GM19463 (cell line): ENCODE measurements around the gene APBB3.
"Not testable (repeated sequence)": the region's sequence is repeated elsewhere in the genome, so short reads cannot be mapped to it uniquely, and the experiment has no call there.

Experiments
- ATAC-seq: cut with Tn5 transposase; IDR thresholded peaks from one replicate; pipeline ENCODE4 v1.9.1; 2021; ENCODE audit warnings: mild to moderate bottlenecking, moderate library complexity; ENCODE audit not compliant: unreplicated experiment

APBB3 gene, protein sequence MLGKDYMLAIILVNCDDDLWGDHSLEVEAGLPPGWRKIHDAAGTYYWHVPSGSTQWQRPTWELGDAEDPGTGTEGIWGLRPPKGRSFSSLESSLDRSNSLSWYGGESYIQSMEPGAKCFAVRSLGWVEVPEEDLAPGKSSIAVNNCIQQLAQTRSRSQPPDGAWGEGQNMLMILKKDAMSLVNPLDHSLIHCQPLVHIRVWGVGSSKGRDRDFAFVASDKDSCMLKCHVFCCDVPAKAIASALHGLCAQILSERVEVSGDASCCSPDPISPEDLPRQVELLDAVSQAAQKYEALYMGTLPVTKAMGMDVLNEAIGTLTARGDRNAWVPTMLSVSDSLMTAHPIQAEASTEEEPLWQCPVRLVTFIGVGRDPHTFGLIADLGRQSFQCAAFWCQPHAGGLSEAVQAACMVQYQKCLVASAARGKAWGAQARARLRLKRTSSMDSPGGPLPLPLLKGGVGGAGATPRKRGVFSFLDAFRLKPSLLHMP

GRCh38 chr5:140564196-140565023, at the start of gene APBB3, which contains the start of gene SLC35A4:
APBB3 (minus strand) TSS chr5:140564598; CDS start chr5:140564245, 353 bp downstream.
SLC35A4 (plus strand) TSS chr5:140564828; CDS start chr5:140567170, 2,342 bp downstream.
- ATAC-seq, result peak; percentile 84

DNA sequence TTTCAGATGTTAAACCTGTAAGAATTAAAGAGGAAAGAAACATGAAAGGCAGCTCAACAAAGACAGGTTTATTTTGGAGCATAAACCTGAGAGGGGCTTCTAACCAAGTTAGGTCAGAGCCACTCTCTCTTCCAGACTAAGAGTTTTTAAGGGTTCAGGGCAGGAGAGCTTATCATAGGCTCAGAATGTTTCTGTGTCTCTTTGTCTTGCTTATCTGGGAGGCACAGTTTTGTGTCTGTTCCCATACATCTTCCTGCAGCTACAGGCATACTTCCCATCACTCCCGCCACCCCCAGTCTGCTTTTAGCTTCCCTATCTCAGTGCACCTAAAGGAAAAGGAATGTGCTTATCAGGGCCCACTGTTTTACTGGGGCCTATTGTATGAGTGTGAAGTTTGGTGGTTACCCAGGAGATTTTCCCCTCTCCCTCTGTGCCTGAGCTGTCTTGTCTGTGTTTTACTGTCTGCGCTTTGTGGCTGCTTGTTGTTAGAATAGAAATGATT, 46.7 kb upstream of the APBB3 start:
- ATAC-seq, result no peak

GRCh38 chr5:140609126-140609525, 44.7 kb upstream of the APBB3 start:
- no peak for ATAC-seq

GRCh38 chr5:140608722-140609121, 44.3 kb upstream of the APBB3 start:
- no peak for ATAC-seq

GRCh38 chr5:140607031-140607430, 42.6 kb upstream of the APBB3 start:
- no peak for ATAC-seq

DNA sequence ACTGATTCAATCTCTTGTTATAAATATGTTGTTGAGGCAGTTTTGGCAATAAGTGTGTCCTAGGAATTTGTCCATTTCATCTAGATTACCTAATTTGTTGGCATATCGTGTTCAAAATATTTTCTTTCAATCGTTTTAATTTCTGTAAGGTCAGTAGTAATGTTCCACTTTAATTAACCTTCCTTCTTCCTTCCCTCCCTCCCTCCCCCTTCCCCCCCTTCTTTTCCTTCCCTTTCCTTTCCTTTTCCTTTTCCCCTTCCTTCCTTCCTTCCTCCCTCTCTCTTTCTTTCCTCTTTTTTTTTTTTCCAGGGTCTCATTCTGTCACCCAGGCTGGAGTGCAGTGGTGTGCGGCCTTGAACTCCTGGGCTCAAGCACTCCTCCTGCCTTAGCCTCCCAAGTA, 41.5 kb upstream of the APBB3 start:
- ATAC-seq, result no peak

GRCh38 chr5:140603734-140604133, 39.3 kb upstream of the APBB3 start:
- ATAC-seq, result no peak

GRCh38 chr5:140603446-140603698, 39.0 kb upstream of the APBB3 start:
- not testable (repeated sequence) for ATAC-seq

DNA sequence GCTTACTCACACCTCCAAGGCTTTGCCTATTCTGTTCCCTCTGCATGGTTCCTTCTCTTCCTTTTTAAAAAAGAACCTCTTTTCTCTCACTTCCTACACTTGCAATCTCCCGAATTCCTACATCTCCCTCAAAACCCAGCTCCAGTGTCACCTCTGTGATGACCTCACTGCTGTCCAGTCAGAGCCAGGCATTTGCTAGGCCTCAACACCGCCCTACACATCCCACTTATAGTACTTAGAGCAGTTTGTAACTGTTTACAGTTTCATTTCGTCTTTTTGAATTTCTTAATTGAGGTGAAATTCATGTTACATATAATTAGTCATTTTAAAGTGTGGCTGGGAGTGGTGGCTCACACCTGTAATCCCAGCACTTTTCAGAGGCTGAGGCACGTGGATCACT, 37.7 kb upstream of the APBB3 start:
- ATAC-seq, result no peak

DNA sequence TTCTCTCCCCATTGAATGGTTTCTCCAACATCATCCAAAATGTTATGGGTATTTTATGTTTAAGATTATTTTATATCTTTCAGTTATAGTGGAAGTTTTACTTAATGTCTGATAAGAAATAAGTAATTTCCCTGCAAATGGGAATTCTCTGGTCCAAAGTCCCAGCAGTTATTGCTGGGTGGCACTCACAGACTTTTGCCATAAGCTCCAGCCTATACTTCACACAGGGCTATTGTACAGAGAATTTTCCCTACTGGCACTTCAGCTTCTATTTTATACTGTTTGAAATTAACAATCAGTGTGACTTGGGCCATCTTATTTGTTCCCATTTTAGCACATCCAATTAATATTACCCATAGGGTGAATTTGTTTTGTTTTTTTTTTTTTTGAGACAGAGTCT, 35.7 kb upstream of the APBB3 start:
- ATAC-seq, result no peak

- ATAC-seq, result no peak
These were observed 34.4 kb upstream of the APBB3 start for GRCh38 chr5:140598836-140599235.

DNA sequence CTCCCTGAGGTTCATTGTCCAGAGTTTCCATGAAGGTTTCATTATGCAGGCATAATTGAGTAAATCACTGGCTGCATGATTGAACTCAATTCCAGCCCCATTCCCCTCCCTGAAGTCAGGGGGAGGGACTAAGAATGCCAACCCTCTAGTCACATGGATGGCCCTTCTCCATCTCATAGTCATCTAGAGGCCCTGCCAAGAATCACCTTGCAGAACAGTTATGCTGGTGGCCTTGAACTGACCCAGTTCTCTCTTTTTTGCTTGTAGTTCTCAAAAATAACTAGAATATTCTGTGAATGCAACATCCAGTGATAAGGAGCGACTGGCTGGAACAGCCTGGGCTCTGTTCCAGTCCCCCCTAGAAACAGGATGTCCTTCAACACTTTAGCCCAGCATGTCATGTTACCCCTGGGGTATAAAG, 31.9 kb upstream of the APBB3 start:
- ATAC-seq, result no peak

GRCh38 chr5:140595538-140596300, 31.3 kb upstream of the APBB3 start:
- no peak for ATAC-seq

- ATAC-seq, result no peak
These were observed 29.8 kb upstream of the APBB3 start for GRCh38 chr5:140594169-140594568.

GRCh38 chr5:140593070-140593469, 28.7 kb upstream of the APBB3 start:
- not testable (repeated sequence) for ATAC-seq

DNA sequence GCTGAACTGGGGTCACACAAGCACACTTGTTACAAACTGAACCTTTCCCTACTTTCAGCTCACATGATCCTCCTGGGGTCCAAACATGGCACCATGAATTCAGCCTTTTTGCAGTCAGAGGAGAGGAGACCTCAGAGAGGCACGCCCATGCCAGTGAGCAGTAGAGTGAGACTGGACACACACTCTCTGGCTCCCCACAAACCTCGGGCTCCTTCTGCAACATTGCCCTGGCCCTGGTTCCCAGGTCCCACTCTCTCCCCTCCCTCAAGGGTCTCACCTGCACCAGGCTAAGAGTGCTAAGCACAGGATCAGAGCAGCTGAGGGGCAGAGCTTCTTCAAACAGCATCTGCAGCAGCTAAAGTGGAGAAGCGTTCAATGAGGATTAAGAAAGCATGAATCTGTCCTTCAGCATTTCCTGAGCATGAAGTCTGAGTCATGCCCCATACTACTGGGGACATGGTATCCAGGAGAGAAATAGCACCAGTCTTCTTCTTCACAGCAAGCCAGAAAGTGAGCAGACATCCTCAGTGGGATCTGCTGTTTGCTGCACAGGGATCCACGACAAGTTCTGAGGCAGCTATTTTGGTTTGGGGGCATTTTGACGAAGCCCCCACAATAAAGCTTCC, 27.5 kb upstream of the APBB3 start:
- ATAC-seq, result no peak

DNA sequence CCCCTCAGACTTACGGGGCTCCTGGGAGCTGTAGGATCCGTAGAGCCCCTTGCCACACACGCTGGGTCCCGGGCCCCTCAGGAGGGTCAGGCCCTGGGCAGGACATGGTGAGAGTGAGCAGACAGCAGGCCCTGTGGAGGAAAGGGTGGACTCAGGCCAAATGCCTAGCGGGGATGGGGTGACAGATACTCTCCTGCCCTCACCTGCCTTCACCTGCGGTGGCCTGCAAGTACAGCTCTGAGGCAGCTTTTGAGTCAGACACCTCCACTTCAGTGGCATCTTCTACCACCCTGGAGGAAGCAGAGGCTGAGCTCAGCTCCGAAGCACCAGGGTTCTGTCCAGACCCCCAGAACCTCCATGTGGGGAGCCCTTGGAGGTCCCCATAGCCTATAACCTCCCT, 26.5 kb upstream of the APBB3 start:
- no peak for ATAC-seq

- ATAC-seq, result no peak
These were observed 24.1 kb upstream of the APBB3 start for GRCh38 chr5:140588311-140589070.

- ATAC-seq, result no peak
These were observed 23.1 kb upstream of the APBB3 start for GRCh38 chr5:140587495-140587894.
